ENCODE measurements around the gene TTLL3. TPM values are rescaled to one million over a fixed set of nuclear protein-coding genes. Genes with fewer than 3 reads are reported as not detected.
A peak's percentile ranks its signal among the peaks of the same experiment; 100 is the strongest.

Gene TTLL3
- total RNA-seq, 4 donors from 2014 or later: 42.4 to 594 (median 143) TPM

DNA sequence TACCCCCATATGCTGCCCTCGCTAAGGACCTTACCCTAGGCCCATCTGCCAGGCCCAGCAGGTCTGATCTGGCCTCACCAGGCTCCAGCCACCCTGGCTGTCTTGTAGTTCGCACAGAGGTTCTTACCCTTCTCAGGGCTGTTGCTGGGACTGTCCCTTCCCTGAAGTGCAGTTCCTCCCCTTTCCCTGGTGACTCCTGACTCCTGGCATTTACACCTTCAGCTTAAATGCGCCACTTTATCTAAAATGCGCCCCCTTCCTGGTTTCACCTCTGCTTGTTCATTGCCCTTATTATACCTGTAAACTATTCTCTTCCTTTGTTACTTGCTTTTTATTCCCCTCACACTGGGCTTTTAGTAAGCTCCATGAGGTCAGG is 835 bp upstream of the TTLL3 start:
- H3K4me1 ChIP-seq: peaks cover 0 to 23% (median 0%) of the 10 kb centered on the region in 4 donors
- peaks cover 0 to 33% (median 0%) of the 10 kb centered on the region in 3 donors for H3K36me3 ChIP-seq
- peak overlapping the region; percentile 94 to 98 (median 94) for H3K27ac ChIP-seq
- peak overlapping the region; percentile 74 to 92 (median 80) for H3K4me3 ChIP-seq
- TF ChIP-seq CTCF (IDR thresholded peaks at IDR 0.05) (peak in 1 of 6 experiments; percentile 4), POLR2A (IDR thresholded peaks at IDR 0.05) (no peak)
- DNase-seq: no peak
- H3K27me3 ChIP-seq: no peaks in the 10 kb centered on the region
- H3K9me3 ChIP-seq: no peaks in the 10 kb centered on the region

DNA sequence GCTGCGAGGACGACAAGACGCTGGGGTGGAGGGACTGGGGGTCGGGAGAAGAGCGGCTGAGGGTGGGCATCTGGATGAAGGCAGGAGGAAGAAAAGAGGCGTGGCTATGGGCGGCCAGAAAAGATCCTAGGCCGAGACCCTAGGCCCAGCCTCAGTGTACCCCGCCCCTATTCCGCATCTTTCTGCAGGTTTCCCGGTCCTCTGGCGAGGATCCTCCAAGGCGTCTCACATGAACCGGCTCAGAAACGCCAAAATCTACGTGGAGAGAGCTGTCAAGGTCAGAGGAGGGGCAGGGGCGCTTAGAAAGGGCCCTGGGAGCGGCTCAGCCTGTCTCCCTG is 340 bp downstream of the TTLL3 start:
- TF ChIP-seq POLR2A (IDR thresholded peaks at IDR 0.05) (no peak), CTCF (IDR thresholded peaks at IDR 0.05) (no peak)
- Histone ChIP-seq H3K36me3 (peaks cover 0 to 22% (median 0%) of the 10 kb centered on the region in 3 donors), H3K9me3 (no peaks in the 10 kb centered on the region), H3K27me3 (no peaks in the 10 kb centered on the region), H3K27ac (peak overlapping the region; percentile 94 to 98 (median 94)), H3K4me1 (peaks cover 0 to 23% (median 0%) of the 10 kb centered on the region in 4 donors), H3K4me3 (peak overlapping the region; percentile 74 to 92 (median 80))
- no peak for DNase-seq

GRCh38 chr3:9810846-9811245 is 784 bp downstream of the TTLL3 start:
- H3K27ac ChIP-seq: peak overlapping the region; percentile 94 to 98 (median 94)
- peaks cover 0 to 23% (median 0%) of the 10 kb centered on the region in 4 donors for H3K4me1 ChIP-seq
- TF ChIP-seq CTCF (IDR thresholded peaks at IDR 0.05): no peak
- TF ChIP-seq POLR2A (IDR thresholded peaks at IDR 0.05): no peak
- peak overlapping the region; percentile 74 to 92 (median 80) for H3K4me3 ChIP-seq
- peaks cover 0 to 17% (median 0%) of the 10 kb centered on the region in 3 donors for H3K36me3 ChIP-seq
- no peaks in the 10 kb centered on the region for H3K9me3 ChIP-seq
- H3K27me3 ChIP-seq: no peaks in the 10 kb centered on the region
- DNase-seq: no peak

- DNase-seq: no peak
- peaks cover 0 to 5% (median 0%) of the 10 kb centered on the region in 3 donors for H3K36me3 ChIP-seq
- no peak overlapping the region for H3K27ac ChIP-seq
- no peak overlapping the region for H3K4me3 ChIP-seq
- no peaks in the 10 kb centered on the region for H3K27me3 ChIP-seq
- no peaks in the 10 kb centered on the region for H3K9me3 ChIP-seq
- H3K4me1 ChIP-seq: peaks cover 0 to 21% (median 0%) of the 10 kb centered on the region in 4 donors
- TF ChIP-seq CTCF (IDR thresholded peaks at IDR 0.05) (no peak), POLR2A (IDR thresholded peaks at IDR 0.05) (no peak)
Observed at GRCh38 chr3:9812870-9813483, 2.9 kb downstream of the TTLL3 start.

DNA sequence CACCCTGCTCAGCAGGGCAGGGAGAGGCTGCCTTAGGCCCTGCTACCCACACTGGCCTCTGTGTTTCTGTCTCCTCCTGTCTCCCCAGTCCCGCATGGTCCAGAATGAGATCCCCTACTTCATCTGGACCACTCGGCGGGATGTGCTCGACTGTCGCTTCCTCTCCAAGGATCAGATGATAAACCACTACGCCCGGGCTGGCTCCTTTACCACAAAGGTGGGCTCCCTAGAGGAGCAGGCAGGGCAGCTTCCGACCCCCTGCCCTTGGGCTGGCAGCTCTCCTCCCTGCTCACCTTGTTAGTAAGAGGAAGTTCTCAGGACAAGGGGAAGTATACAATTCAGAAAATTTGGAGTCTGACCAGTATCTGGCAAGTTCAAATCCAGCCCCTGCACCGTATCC is 5.9 kb downstream of the TTLL3 start:
- Histone ChIP-seq H3K36me3 (peaks cover 0 to 5% (median 0%) of the 10 kb centered on the region in 3 donors), H3K4me1 (peaks cover 0 to 2% (median 0%) of the 10 kb centered on the region in 4 donors), H3K4me3 (no peak overlapping the region), H3K27me3 (no peaks in the 10 kb centered on the region), H3K27ac (no peak overlapping the region), H3K9me3 (no peaks in the 10 kb centered on the region)
- no peak for TF ChIP-seq POLR2A (IDR thresholded peaks at IDR 0.05)
- no peak for TF ChIP-seq CTCF (IDR thresholded peaks at IDR 0.05)
- DNase-seq: no peak

Measured in Peyer's patch (tissue), 4 donors.